AG04450 (cell line): ENCODE results near the gene NAXD. TPM values are rescaled to one million over a fixed set of nuclear protein-coding genes. Genes with fewer than 3 reads are reported as not detected.
"Not testable (repeated sequence)": the region's sequence is repeated elsewhere in the genome, so short reads cannot be mapped to it uniquely, and the experiment has no call there.

Experiments
- CTCF ChIA-PET: fragments of 300-600, 350-600 bp; formaldehyde crosslinking; extraction: SDS; loops from one replicate; lab custom pipeline; 2022; ENCODE audit warnings: antibody characterized with exemption, inconsistent platforms; lab: Charles Lee
- POLR2A ChIA-PET: fragments of 350-600 bp; formaldehyde crosslinking; extraction: SDS; loops from one replicate; lab custom pipeline; 2021; ENCODE audit warnings: antibody characterized with exemption, inconsistent platforms; lab: Yijun Ruan, JAX
- DNase-seq: peaks from one replicate; pipeline ENCODE4 v3.0.0-alpha.2; 2011; ENCODE audit warnings: low read depth, low spot score
- H3K27ac ChIP-seq: one replicate; pipeline ENCODE4 v1.5.1; 2012; ENCODE audit warnings: low read depth, low read length, control low read depth
- H3K27me3 ChIP-seq: one replicate; pipeline ENCODE4 v1.6.0; 2012; ENCODE audit warnings: low read length; ENCODE audit not compliant: control insufficient read depth, insufficient read depth
- H3K4me3 ChIP-seq: 2 replicates; pipeline ENCODE4 v1.5.1; 2011; ENCODE audit warnings: mild to moderate bottlenecking, low read depth, low read length, control low read depth
- H3K9me3 ChIP-seq: 2 replicates; pipeline ENCODE4 v1.5.1; 2012; ENCODE audit warnings: low read length; ENCODE audit not compliant: control insufficient read depth, insufficient read depth
- CTCF ChIP-seq: IDR thresholded peaks from 2 replicates; pipeline ENCODE4 v1.5.1; 2011; ENCODE audit warnings: low read depth, low read length, control low read depth, inconsistent platforms
- polyA plus RNA-seq: library from polyadenylated mRNA; depleted of rRNA; stranded (reverse); fragments of >200 nt; gene quantifications from 2 replicates; pipeline ENCODE4 v1.2.3, GENCODE V29; 2011

NAXD gene
- polyA plus RNA-seq, 1 experiment = 35.0 TPM

GRCh38 chr13:110605132-110605531 lies 10.2 kb upstream of the NAXD start:
- no peak for DNase-seq
- TF ChIP-seq CTCF = no peak
- H3K4me3 ChIP-seq = no peak overlapping the region
- H3K9me3 ChIP-seq = no peaks in the 10 kb centered on the region
- CTCF ChIA-PET = no interaction called here
- POLR2A ChIA-PET = no interaction called here
- peaks cover under 1% of the 10 kb centered on the region for H3K27me3 ChIP-seq
- no peak overlapping the region for H3K27ac ChIP-seq

- H3K9me3 ChIP-seq, H3K4me3 ChIP-seq, DNase-seq, CTCF ChIA-PET, H3K27me3 ChIP-seq, POLR2A ChIA-PET, H3K27ac ChIP-seq: not testable (repeated sequence)
These were observed 9.1 kb upstream of the NAXD start for GRCh38 chr13:110606281-110606680.

- Histone ChIP-seq H3K4me3 (no peak overlapping the region), H3K27ac (no peak overlapping the region), H3K9me3 (no peaks in the 10 kb centered on the region), H3K27me3 (peaks cover 4% of the 10 kb centered on the region)
- POLR2A ChIA-PET = no interaction called here
- CTCF ChIA-PET = no interaction called here
- no peak for TF ChIP-seq CTCF
- no peak for DNase-seq
These were observed 7.6 kb upstream of the NAXD start for GRCh38 chr13:110607675-110608224.

GRCh38 chr13:110610955-110611595 lies 4.3 kb upstream of the NAXD start:
- Histone ChIP-seq H3K9me3 (peaks cover 5% of the 10 kb centered on the region), H3K27me3 (peaks cover 4% of the 10 kb centered on the region), H3K27ac (no peak overlapping the region), H3K4me3 (no peak overlapping the region)
- ChIA-PET POLR2A (no interaction called here), CTCF (no interaction called here)
- no peak for DNase-seq
- no peak for TF ChIP-seq CTCF

- peaks cover 4% of the 10 kb centered on the region for H3K27me3 ChIP-seq
- H3K27ac ChIP-seq = no peak overlapping the region
- peaks cover 5% of the 10 kb centered on the region for H3K9me3 ChIP-seq
- no peak for DNase-seq
- peak overlapping the region; percentile 81 for H3K4me3 ChIP-seq
- CTCF ChIA-PET = no interaction called here
- TF ChIP-seq CTCF = no peak
- POLR2A ChIA-PET = interaction anchor here (0.7 to 1.2 kb wide), 2 partner anchors 25 to 100 kb away, joined by 3 to 5 read pairs; no protein-coding TSS in a partner anchor
These were observed 382 bp upstream of the NAXD start for GRCh38 chr13:110615005-110615321.
